Caco-2 (cell line): ENCODE measurements around the gene GYG2. TPM values are rescaled to one million over a fixed set of nuclear protein-coding genes. Genes with fewer than 3 reads are reported as not detected.
A peak's percentile ranks its signal among the peaks of the same experiment; 100 is the strongest.
"Not testable (repeated sequence)": the region's sequence is repeated elsewhere in the genome, so short reads cannot be mapped to it uniquely, and the experiment has no call there.

Experiments used
- Bru-seq: library from RNA; stranded (reverse); fragments of 400-500 nt; gene quantifications from one replicate; lab custom pipeline; 2021; lab: Mats Ljungman, UMichigan
- BruChase-seq, 2 experiments: library from RNA; stranded (reverse); fragments of 400-500 nt; gene quantifications; one replicate each; lab custom pipeline; 2021; lab: Mats Ljungman, UMichigan
- BruUV-seq: library from RNA; stranded (reverse); fragments of 400-500 nt; replicated peaks from 2 replicates; lab custom pipeline; 2021; lab: Mats Ljungman, UMichigan
- CTCF ChIA-PET: fragments of 300-600 bp; sonication (Branson Sonifier 250); formaldehyde crosslinking; loops from one replicate; lab custom pipeline; 2022; ENCODE audit warnings: antibody characterized with exemption; lab: Charles Lee
- POLR2A ChIA-PET: fragments of 300-600 bp; sonication (Branson Sonifier 250); formaldehyde crosslinking; loops from one replicate; lab custom pipeline; 2022; ENCODE audit warnings: antibody characterized with exemption; lab: Charles Lee
- DNase-seq, 2 experiments: peaks; one replicate each; pipeline versions ENCODE4 v3.0.0 to v3.0.0-alpha.2; 2020 to 2022
- H3K27me3 ChIP-seq: replicated peaks from 2 replicates; pipeline ENCODE4 v1.6.0; 2011; ENCODE audit warnings: low read length; ENCODE audit not compliant: control insufficient read depth, insufficient read depth
- H3K36me3 ChIP-seq: 2 replicates; pipeline ENCODE4 v1.5.1; 2011; ENCODE audit warnings: low read length; ENCODE audit not compliant: control insufficient read depth, insufficient read depth
- H3K4me1 ChIP-seq: fragments of 250-450 bp; sonication (Bioruptor Pico); 2 replicates; pipeline ENCODE4 v1.5.1; 2020; ENCODE audit warnings: mild to moderate bottlenecking
- H3K4me3 ChIP-seq: 2 replicates; pipeline ENCODE4 v1.5.1; 2011; ENCODE audit warnings: low read depth, mild to moderate bottlenecking, control low read depth, low read length
- H3K9me3 ChIP-seq: fragments of 250-450 bp; sonication (Bioruptor Pico); 2 replicates; pipeline ENCODE4 v1.5.1; 2020; ENCODE audit warnings: mild to moderate bottlenecking, moderate library complexity
- H3K27ac Mint-ChIP-seq: one replicate; pipeline ENCODE4 v1.8.0; 2022; ENCODE audit warnings: mixed read lengths; ENCODE audit not compliant: unreplicated experiment
- H3K27me3 Mint-ChIP-seq: one replicate; pipeline ENCODE4 v1.8.0; 2022; ENCODE audit warnings: mixed read lengths; ENCODE audit not compliant: insufficient read depth, unreplicated experiment
- H3K36me3 Mint-ChIP-seq: one replicate; pipeline ENCODE4 v1.8.0; 2022; ENCODE audit warnings: mild to moderate bottlenecking, mixed read lengths; ENCODE audit not compliant: insufficient read depth, unreplicated experiment
- H3K4me1 Mint-ChIP-seq: one replicate; pipeline ENCODE4 v1.8.0; 2022; ENCODE audit warnings: low read depth, mixed read lengths; ENCODE audit not compliant: unreplicated experiment
- H3K4me3 Mint-ChIP-seq: one replicate; pipeline ENCODE4 v1.8.0; 2022; ENCODE audit warnings: mild to moderate bottlenecking, moderate library complexity, mixed read lengths; ENCODE audit not compliant: unreplicated experiment
- H3K9me3 Mint-ChIP-seq: one replicate; pipeline ENCODE4 v1.8.0; 2022; ENCODE audit warnings: mixed read lengths; ENCODE audit not compliant: unreplicated experiment
- intact Hi-C: fragments of 100-400 bp; cut with micrococcal nuclease; formaldehyde crosslinking; loops from one replicate; pipeline ENCODE4 v1.10.0; 2022; ENCODE audit not compliant: unreplicated experiment
- long read RNA-seq: library from polyadenylated mRNA; stranded (forward); transcript quantifications from one replicate; pipeline ENCODE4 v2.0.0, GENCODE V29; 2022
- total RNA-seq: library from RNA; stranded (reverse); gene quantifications from 2 replicates; pipeline ENCODE4 v1.2.3, GENCODE V29; 2022
- TF ChIP-seq, protein P1 (sequence below), 2 experiments: fragments of 200-600 bp in 1 of 2; IDR thresholded peaks; 1 replicate in 1 of 2; 2 replicates in 1 of 2; pipeline versions ENCODE4 v1.5.1 to v1.8.0; 2011 to 2022; ENCODE audit warnings: antibody characterized with exemption in 1 of 2, control low read depth in 1 of 2, inconsistent platforms in 1 of 2, low read depth in 1 of 2, low read length in 1 of 2, mild to moderate bottlenecking in 1 of 2, moderate library complexity in 1 of 2; ENCODE audit not compliant: insufficient read depth in 1 of 2, severe bottlenecking in 1 of 2, unreplicated experiment in 1 of 2

The GYG2 gene
- total RNA-seq (44.0 and 50.4 TPM in 2 replicates), Bru-seq, nascent RNA (percentile 67 among the genes with signal in this experiment), BruChase-seq, experiment 1, labeled RNA remaining after a 2-hour chase (percentile 79 among the genes with signal in this experiment), BruChase-seq, experiment 2, labeled RNA remaining after a 6-hour chase (percentile 81 among the genes with signal in this experiment)
- long read RNA-seq, transcript GYG2-205 (11 exons, 1,956 nt) = major isoform, 28 of 70 reads
- long read RNA-seq, partial matches to known transcripts = 11 of 70 reads
- long read RNA-seq, other reads (novel, unspliced or antisense) = 30 of 70 reads

DNA sequence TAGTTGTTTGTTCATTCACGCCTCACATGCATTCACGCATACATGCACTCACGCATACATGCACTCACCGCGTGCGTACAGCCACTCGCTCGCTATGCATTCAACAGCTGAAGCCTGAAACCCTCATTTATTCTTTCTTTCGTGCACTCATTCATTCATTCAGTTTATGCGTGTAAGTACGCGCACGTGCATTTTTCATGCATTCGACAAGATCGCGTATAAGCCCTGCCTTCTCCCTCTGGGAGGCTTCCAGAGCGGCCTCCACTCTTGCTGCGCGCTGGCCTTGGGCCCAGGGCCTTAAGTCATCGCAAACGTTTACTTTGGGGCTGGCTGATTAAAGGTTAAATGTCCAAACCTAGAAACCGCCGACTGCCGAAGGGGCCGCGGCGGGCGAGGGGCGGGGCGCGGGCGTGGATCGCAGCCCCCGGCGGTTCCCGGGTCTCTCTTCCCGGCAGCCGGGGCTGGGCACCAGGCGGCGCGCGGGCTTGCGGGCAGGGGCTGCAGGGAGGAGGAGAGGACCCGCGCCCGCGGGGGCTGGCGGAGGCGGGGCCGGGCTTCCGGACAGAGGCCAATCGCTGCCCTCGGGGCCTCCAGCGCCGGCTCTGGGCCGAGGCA, at the start of gene GYG2:
Gene GYG2, plus strand, starts transcription at position 587 of the 615 bp plus-strand sequence. CDS start 1,259 bp downstream, outside the sequence.
- CTCF ChIA-PET = no interaction called here
- Histone ChIP-seq H3K4me1 (0 out of 2 replicates have a peak, but pooled peaks cover 5% of the 10 kb centered on the region), H3K27me3 (no peaks in the 10 kb centered on the region), H3K4me3 (peak within 1 kb of the TSS; percentile 68), H3K36me3 (no peaks in the 10 kb centered on the region; the same call in 1 of the 2 replicates), H3K9me3 (no peaks in the 10 kb centered on the region)
- DNase-seq = peak; percentile 68 to 77
- BruUV-seq = no TSS peak
- no peaks in the 10 kb centered on the region for H3K4me1 Mint-ChIP-seq
- no peaks in the 10 kb centered on the region for H3K9me3 Mint-ChIP-seq
- H3K36me3 Mint-ChIP-seq = peaks cover 17% of the 10 kb centered on the region
- peak within 1 kb of the TSS; percentile 60 for H3K4me3 Mint-ChIP-seq
- H3K27me3 Mint-ChIP-seq = no peaks in the 10 kb centered on the region
- intact Hi-C loops = no loop called here
- POLR2A ChIA-PET = no interaction called here
- no peak within 1 kb of the TSS for H3K27ac Mint-ChIP-seq
- TF ChIP-seq, protein P1, sequence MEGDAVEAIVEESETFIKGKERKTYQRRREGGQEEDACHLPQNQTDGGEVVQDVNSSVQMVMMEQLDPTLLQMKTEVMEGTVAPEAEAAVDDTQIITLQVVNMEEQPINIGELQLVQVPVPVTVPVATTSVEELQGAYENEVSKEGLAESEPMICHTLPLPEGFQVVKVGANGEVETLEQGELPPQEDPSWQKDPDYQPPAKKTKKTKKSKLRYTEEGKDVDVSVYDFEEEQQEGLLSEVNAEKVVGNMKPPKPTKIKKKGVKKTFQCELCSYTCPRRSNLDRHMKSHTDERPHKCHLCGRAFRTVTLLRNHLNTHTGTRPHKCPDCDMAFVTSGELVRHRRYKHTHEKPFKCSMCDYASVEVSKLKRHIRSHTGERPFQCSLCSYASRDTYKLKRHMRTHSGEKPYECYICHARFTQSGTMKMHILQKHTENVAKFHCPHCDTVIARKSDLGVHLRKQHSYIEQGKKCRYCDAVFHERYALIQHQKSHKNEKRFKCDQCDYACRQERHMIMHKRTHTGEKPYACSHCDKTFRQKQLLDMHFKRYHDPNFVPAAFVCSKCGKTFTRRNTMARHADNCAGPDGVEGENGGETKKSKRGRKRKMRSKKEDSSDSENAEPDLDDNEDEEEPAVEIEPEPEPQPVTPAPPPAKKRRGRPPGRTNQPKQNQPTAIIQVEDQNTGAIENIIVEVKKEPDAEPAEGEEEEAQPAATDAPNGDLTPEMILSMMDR (IDR thresholded peaks at IDR 0.05; ENCODE audit: insufficient read depth in 1 of 2, low read depth in 1 of 2, low read length in 1 of 2, severe bottlenecking in 1 of 2, unreplicated experiment in 1 of 2) = no peak

DNA sequence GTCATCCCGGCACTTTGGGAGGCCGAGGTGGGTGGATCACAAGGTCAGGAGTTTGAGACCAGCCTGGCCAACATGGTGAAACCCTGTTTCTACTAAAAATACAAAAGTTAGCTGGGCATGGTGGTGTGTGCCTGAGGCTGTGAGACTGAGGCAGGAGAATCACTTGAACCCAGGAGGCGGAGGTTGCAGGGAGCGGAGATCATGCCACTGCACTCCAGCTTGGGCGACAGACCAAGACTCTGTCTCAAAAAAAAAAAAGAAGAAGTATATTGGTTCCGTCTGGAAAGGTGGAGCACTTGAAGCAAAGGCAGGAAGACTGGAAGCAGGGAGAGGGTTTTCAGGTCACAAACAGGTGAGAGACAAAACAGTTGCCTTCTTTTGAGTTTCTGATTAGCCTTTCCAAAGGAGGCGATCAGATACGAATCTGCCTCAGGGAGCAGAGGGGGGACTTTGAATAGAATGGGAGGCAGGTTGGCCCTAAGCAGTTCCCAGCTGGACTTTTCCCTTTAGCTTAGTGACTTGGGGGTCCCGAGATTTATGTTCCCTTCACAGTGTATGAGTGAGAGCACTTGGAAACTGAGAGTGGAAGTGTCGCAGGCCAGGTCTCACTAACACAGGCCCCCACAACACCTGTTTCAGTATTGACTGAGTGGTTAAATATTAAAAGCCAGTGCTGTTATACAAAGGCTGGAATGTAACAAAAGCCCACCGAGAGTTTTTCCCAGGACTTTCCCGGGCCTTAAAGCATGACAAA, 48.1 kb upstream of the GYG2 start:
- H3K4me1 ChIP-seq = peaks cover 26% of the 10 kb centered on the region
- TSS peak; percentile 98 for BruUV-seq
- H3K27me3 Mint-ChIP-seq, CTCF ChIA-PET, H3K4me3 ChIP-seq, H3K9me3 ChIP-seq, H3K36me3 Mint-ChIP-seq, H3K27me3 ChIP-seq, POLR2A ChIA-PET, H3K36me3 ChIP-seq, H3K9me3 Mint-ChIP-seq: not testable (repeated sequence)
- H3K27ac Mint-ChIP-seq = peak overlapping the region; percentile 71
- peaks cover 40% of the 10 kb centered on the region for H3K4me1 Mint-ChIP-seq
- intact Hi-C loops = loop anchor here (1.0 kb wide), 1 partner anchor 12 kb away; no protein-coding TSS in a partner anchor
- peak overlapping the region; percentile 58 for H3K4me3 Mint-ChIP-seq
- peak; percentile 67 to 78 for DNase-seq

DNA sequence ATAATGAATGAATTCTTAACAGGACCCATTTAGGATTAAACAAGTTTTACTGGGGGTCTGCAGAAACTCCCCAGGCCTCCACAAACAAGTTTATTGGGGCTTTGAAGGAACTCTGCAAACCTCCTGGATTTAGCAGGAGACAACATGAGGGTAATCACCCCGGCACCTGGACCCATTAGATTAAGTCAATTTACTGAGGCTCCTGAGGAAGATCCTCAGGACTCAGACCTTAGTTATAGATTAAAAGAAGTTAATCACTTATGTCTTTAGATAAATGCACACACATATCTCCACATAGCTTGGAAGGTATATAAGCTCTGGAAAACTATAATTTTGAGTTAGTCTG, 47.5 kb upstream of the GYG2 start:
- H3K4me1 Mint-ChIP-seq = peaks cover 40% of the 10 kb centered on the region
- peaks cover 6% of the 10 kb centered on the region for H3K36me3 Mint-ChIP-seq
- peak; percentile 62 to 71 for DNase-seq
- Histone ChIP-seq H3K4me3 (no peak overlapping the region), H3K4me1 (peaks cover 26% of the 10 kb centered on the region), H3K27me3 (no peaks in the 10 kb centered on the region), H3K9me3 (no peaks in the 10 kb centered on the region), H3K36me3 (no peaks in the 10 kb centered on the region)
- peak overlapping the region; percentile 58 for H3K4me3 Mint-ChIP-seq
- no TSS peak for BruUV-seq
- intact Hi-C loops = loop anchor here (1.0 kb wide), 1 partner anchor 13 kb away; no protein-coding TSS in a partner anchor
- no peaks in the 10 kb centered on the region for H3K27me3 Mint-ChIP-seq
- ChIA-PET POLR2A (no interaction called here), CTCF (no interaction called here)
- TF ChIP-seq, protein P1 (IDR thresholded peaks at IDR 0.05; ENCODE audit: insufficient read depth in 1 of 2, low read depth in 1 of 2, low read length in 1 of 2, severe bottlenecking in 1 of 2, unreplicated experiment in 1 of 2) = no peak
- H3K27ac Mint-ChIP-seq = peak overlapping the region; percentile 71
- no peaks in the 10 kb centered on the region for H3K9me3 Mint-ChIP-seq
